PFSK-1 (cell line): ENCODE measurements around the gene HYKK.

Experiments used
- FOXP2 ChIP-seq: optimal IDR thresholded peaks from 2 replicates; pipeline ENCODE3; 2011; ENCODE audit warnings: borderline replicate concordance, control low read depth, inconsistent platforms; ENCODE audit not compliant: insufficient read depth; ENCODE audit errors: extremely low read length, extremely low read depth
- POLR2AphosphoS5 ChIP-seq: IDR thresholded peaks from 2 replicates; pipeline ENCODE4 v1.6.1; 2012; ENCODE audit warnings: low read depth, mild to moderate bottlenecking, control low read depth, low read length, moderate library complexity
- SIN3A ChIP-seq: IDR thresholded peaks from 2 replicates; pipeline ENCODE4 v1.6.1; 2012; ENCODE audit warnings: mild to moderate bottlenecking, low read length, moderate library complexity, borderline replicate concordance; ENCODE audit not compliant: insufficient read depth
- TAF1 ChIP-seq: IDR thresholded peaks from 2 replicates; pipeline ENCODE4 v1.6.1; 2012; ENCODE audit warnings: low read length, control low read depth, borderline replicate concordance; ENCODE audit not compliant: insufficient read depth
- TF ChIP-seq, protein P1 (sequence below), 2 experiments: IDR thresholded peaks; 2 replicates each; pipeline versions ENCODE4 v1.6.1 to v1.8.0; 2011 to 2012; ENCODE audit warnings: low read depth in 2 of 2, low read length in 2 of 2, control low read depth in 1 of 2, inconsistent platforms in 1 of 2, mild to moderate bottlenecking in 1 of 2, moderate library complexity in 1 of 2; ENCODE audit not compliant: insufficient read depth in 1 of 2

Gene HYKK

DNA sequence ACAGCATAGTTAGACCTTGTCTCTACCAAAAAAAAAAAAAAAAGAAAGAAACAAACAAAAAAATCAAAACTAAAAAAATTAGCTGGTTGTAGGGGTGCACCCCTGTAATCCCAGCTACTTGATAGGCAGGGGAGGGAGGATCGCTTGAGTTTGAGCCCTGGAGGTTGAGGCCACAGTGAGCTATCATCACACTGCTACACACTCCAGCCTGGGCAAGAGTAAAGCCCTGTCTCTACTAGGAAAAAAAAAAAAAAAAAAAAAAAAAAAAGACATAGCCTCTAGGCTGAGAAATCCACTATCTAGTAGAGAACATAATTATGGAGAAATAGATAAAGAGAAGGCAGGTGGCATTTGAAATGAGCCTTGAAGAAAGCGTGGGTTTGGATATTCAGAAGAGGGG is 55.7 kb downstream of the HYKK start:
- no peak for TF ChIP-seq POLR2AphosphoS5
- TF ChIP-seq FOXP2 = no peak
- no peak for TF ChIP-seq TAF1
- no peak for TF ChIP-seq SIN3A
- TF ChIP-seq, protein P1, sequence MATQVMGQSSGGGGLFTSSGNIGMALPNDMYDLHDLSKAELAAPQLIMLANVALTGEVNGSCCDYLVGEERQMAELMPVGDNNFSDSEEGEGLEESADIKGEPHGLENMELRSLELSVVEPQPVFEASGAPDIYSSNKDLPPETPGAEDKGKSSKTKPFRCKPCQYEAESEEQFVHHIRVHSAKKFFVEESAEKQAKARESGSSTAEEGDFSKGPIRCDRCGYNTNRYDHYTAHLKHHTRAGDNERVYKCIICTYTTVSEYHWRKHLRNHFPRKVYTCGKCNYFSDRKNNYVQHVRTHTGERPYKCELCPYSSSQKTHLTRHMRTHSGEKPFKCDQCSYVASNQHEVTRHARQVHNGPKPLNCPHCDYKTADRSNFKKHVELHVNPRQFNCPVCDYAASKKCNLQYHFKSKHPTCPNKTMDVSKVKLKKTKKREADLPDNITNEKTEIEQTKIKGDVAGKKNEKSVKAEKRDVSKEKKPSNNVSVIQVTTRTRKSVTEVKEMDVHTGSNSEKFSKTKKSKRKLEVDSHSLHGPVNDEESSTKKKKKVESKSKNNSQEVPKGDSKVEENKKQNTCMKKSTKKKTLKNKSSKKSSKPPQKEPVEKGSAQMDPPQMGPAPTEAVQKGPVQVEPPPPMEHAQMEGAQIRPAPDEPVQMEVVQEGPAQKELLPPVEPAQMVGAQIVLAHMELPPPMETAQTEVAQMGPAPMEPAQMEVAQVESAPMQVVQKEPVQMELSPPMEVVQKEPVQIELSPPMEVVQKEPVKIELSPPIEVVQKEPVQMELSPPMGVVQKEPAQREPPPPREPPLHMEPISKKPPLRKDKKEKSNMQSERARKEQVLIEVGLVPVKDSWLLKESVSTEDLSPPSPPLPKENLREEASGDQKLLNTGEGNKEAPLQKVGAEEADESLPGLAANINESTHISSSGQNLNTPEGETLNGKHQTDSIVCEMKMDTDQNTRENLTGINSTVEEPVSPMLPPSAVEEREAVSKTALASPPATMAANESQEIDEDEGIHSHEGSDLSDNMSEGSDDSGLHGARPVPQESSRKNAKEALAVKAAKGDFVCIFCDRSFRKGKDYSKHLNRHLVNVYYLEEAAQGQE (IDR thresholded peaks at IDR 0.05; ENCODE audit: insufficient read depth in 1 of 2, low read depth in 2 of 2, low read length in 2 of 2) = no peak

DNA sequence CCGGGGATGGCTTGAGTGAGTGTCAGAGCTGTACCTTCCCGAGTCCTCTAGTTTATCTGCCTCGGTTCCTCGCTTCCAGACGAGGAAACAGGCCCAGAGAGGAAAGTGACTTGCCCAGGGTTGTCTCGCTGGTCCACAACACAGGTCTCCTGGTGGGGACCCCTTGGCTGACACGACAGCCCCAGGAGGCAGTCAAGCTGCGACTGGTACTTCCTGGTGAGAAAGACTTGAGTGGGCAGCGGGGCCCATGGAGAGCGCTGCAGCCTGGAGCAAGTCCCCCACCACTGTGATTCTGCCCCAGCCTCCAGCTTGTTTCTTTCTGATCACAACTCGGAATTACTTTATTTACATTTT is 57.3 kb downstream of the HYKK start:
- TF ChIP-seq, protein P1 (IDR thresholded peaks at IDR 0.05; ENCODE audit: insufficient read depth in 1 of 2, low read depth in 2 of 2, low read length in 2 of 2) = no peak
- TF ChIP-seq SIN3A = no peak
- TF ChIP-seq POLR2AphosphoS5 = no peak
- no peak for TF ChIP-seq FOXP2
- no peak for TF ChIP-seq TAF1

DNA sequence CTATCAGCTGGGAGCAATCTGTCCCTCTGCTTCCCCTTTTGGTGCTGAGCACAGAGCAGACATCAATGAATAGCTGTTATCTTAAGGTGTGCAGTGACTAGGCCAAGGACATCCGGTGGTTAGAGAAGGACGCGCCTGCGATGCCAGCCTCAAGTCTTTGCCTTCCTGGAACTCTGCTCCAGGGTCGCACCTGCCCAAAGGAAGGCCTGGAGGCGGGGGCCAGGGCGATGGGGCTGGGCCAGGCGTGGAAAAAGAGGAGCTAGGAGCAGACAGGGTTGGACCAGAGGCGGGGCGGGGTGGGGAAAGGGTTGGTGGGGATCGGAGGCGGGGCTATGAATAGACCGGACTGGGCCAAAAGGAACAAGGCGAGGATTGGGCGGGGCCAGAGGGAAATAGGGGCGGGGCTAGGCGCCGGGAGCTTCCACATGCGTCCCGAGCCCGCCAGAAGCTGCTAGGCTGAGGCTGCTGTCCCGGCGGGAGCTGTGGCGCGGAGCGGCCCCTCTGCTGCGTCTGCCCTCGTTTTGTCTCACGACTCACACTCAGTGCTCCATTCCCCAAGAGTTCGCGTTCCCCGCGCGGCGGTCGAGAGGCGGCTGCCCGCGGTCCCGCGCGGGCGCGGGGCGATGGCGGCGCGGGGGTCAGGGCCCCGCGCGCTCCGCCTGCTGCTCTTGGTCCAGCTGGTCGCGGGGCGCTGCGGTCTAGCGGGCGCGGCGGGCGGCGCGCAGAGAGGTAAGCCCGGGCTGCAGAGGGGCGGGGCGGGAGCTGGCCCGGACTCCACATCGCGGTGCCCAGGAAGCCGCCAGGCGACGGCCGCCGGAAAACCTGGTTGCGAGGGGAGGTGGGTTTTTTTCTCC is 57.9 kb downstream of the HYKK start, which contains the start of gene CHRNA5:
CHRNA5 (plus strand) TSS at position 424 of the 854 bp plus-strand sequence; CDS start at position 624, 200 bp downstream.
- TF ChIP-seq POLR2AphosphoS5 = peak; percentile 69; the same call in 1 of the 2 replicates
- TF ChIP-seq TAF1 = peak; percentile 85; the same call in 1 of the 2 replicates
- TF ChIP-seq, protein P1 (IDR thresholded peaks at IDR 0.05; ENCODE audit: insufficient read depth in 1 of 2, low read depth in 2 of 2, low read length in 2 of 2) = no peak

DNA sequence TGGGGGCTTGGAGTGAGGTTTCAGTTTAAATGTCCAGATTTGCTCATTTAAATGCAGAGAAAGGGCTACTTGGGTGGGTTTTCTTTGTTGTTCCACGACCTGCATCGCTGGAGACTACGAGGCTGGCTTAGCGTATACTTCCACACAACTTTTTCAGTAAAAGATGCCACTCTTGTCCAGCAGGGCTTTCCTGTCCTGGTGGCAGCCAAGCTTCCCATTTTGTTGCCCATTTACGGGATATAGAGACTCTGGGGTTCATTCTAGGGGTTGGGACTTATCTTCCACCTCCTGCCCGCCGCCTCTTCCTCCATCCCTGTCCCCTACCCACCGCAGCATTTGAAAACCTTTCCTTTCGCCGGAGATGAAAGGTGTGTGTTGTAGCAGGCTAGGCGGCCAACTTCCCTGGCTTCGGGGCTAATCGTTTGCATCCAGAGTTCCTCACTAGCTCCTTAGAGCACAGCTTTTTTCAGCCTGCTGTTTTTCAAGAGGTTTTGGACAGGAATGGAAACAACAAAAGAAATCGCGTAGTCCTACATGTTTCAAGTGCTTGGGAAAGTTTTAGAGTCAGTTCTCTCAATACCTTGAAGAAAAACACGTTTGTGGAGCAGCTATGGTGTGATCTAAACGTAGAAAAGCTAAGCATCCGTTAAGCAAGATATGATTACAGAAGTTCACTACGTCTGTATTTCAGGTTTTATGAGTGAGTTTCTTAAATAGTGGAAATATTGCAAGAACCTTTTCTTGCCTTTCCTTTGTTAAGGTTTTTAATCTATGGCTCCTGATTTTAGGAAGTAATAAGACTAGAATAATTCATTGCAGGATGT is 58.8 kb downstream of the HYKK start:
- TF ChIP-seq TAF1 = no peak
- TF ChIP-seq, protein P1 (IDR thresholded peaks at IDR 0.05; ENCODE audit: insufficient read depth in 1 of 2, low read depth in 2 of 2, low read length in 2 of 2) = no peak
- no peak for TF ChIP-seq POLR2AphosphoS5
- TF ChIP-seq SIN3A = no peak
- no peak for TF ChIP-seq FOXP2
